Bone marrow (tissue), 2 donors: Measurements from ENCODE around the gene SAMD10.
A peak's percentile ranks its signal among the peaks of the same experiment; 100 is the strongest.
"Not testable (repeated sequence)": the region's sequence is repeated elsewhere in the genome, so short reads cannot be mapped to it uniquely, and the experiment has no call there.

Source experiments
- DNase-seq, 2 donors: peaks; one replicate each; lab custom pipeline; 2025; lab: John Stamatoyannopoulos, UW

SAMD10 gene

GRCh38 chr20:63979557-63980316 is at the start of gene SAMD10:
SAMD10 (minus strand) TSS chr20:63979642; CDS start chr20:63979467, 175 bp downstream.
- DNase-seq = peak in 1 of 2 donors; percentile 84

DNA sequence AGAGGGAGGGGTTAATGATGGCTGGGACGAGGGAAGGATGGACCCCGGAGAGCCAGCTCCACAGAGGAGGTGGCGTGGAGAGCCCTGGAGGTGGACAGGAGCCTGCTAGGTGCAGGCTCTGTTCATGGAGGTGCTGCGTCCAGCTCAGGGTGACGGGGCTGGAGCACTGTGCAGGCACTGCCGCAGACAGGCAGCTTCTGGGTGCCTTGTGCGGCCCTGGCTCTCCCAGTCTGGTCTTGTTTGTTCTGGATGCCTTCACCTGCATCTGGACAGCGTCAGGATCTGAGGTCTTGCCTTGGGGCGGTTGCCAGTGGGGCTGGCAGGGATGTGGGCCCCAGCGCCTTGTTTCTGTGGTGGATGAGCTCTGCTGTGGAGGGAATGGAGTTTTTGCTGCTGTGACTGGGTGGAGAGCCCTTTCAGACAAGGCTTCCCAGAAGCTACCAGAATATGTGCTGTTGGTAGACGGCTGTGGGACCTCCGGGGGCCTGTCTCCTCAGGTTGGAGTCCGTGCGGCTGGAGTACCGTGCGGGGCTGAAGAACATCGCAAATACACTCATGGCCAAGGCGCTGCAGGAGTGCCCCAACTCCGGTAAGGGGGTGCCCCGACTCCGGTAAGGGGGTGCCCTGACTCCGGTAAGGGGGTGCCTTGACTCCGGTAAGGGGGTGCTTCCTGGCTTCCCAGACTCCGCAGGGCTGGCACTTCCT is 48.7 kb upstream of the SAMD10 start:
- no peak for DNase-seq

DNA sequence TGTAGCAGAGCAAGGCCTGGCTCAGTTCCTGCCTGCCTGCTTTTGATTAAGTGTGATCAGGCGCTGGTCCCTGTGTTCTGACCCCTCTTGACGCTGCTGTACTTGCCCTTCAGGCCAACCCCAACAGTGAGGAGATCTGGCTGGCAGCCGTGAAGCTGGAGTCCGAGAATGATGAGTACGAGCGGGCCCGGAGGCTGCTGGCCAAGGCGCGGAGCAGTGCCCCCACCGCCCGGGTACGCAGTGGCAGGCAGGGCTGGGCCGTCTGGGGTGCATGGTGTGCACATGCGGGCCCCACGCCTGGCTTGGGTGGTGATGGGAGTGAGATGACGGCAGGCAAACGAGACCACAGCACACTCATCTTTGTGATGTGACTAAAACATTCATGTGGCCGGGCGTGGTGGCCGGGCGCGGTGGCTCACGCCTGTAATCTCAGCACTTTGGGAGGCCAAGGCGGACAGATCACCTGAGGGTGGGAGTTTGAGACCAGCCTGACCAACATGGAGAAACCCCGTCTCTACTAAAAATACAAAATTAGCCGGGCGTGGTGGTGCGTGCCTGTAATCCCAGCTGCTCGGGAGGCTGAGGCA is 46.5 kb upstream of the SAMD10 start:
- DNase-seq = no peak

DNA sequence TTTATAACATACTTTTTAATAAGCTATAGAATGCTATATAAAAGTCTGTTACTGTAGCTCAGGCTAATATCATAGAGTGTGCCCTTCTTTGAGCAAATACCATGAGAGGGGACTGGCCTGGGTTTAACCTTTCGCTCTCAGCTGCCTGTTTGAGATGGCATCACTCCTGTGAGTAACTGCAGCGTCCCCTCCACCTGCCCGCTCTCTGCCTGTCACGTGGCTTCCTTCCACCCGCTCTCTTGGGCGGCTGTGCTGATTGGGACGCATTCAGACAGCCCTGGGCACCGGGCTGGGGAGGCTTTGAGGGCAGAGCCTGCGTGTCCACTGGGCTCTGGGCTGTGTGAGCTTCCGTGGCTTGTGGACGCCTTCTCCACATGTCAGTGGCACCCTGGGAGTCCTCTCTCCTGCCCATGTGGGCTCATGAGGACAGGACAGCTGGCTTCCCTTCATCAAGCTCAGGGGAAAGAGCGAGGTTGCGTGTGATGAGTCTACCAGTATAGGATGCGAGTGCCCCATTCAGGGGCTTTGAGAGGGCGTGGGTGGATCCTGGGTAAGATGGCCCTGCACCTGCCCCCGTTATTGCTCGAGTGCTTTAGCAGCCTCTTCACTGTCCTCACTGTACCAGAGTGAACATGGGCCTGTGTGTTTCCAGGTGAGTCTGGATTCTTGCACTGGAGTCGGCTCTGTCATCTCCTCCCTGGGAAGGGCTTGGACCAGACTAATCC is 45.8 kb upstream of the SAMD10 start:
- DNase-seq = no peak

GRCh38 chr20:64024141-64024990 is 44.9 kb upstream of the SAMD10 start:
- DNase-seq = no peak

- no peak for DNase-seq
Observed at GRCh38 chr20:64023361-64024140, 44.1 kb upstream of the SAMD10 start.

GRCh38 chr20:64022671-64023360 is 43.4 kb upstream of the SAMD10 start:
- DNase-seq = no peak

- no peak for DNase-seq
Observed at GRCh38 chr20:64021124-64021975, 41.9 kb upstream of the SAMD10 start.

- DNase-seq = no peak
Observed at GRCh38 chr20:64015635-64016034, 36.2 kb upstream of the SAMD10 start.

GRCh38 chr20:64012385-64013154 is 33.1 kb upstream of the SAMD10 start:
- not testable (repeated sequence) for DNase-seq

DNA sequence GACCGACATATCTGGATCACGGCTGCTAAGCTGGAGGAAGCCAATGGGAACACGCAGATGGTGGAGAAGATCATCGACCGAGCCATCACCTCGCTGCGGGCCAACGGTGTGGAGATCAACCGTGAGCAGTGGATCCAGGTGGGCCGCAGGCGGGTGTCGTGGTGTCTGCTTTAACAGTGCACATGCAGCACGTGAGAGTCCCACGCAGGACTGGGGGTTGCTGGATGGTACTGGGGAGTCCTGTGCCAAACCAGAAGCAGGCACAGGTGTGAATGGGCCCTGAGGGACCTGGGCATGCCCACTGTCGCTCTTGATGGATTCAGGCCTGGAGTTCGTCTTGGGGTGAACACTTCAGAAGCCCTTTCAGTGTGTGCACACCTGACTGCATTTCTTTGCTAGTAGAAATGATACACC is 31.9 kb upstream of the SAMD10 start:
- no peak for DNase-seq

- DNase-seq = no peak
Observed at GRCh38 chr20:64010711-64011237, 31.3 kb upstream of the SAMD10 start.

DNA sequence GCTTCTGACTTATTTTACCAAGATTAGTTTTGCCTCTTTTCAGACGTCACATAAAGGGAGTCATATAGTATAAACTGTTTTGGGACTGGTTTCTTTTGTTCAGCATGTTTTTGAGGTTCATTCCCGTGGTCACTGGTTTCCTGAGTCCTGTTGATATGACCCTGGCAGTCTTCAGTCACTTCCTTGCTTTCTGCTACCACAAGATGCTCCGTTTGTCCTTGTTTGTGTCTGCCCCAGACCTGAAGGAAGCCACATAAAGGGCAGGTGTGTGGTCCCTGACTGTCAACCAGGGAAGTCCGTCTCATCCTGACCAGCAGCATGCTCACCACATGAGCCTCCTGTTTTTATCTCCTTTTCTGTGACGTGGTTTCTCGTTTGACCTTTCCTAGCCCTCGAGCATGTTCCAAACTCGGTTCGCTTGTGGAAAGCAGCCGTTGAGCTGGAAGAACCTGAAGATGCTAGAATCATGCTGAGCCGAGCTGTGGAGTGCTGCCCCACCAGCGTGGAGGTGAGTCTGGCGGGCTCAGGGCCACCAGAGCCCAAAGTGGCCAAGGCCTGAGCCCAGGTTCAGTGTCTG is 30.5 kb upstream of the SAMD10 start:
- DNase-seq = no peak

DNA sequence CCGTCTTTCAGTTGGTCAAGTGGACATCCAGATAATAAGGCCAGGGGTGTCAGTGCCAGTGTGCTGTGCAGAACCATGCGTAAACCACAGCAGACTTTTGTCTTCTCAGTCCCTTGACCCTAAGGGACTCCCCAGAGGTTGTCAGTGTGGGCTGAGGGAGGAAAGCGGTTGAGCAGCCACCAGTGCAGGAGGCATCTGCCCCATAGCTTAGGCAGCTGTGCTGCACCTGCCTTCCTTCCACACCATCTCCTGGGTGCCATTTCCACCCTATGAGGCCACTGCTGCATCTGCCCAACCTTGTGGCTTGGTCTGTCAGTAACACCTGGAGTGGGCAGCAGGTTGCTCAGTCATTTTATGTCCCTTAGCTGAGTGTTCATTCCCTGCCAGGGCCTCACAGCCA is 27.5 kb upstream of the SAMD10 start:
- no peak for DNase-seq

DNA sequence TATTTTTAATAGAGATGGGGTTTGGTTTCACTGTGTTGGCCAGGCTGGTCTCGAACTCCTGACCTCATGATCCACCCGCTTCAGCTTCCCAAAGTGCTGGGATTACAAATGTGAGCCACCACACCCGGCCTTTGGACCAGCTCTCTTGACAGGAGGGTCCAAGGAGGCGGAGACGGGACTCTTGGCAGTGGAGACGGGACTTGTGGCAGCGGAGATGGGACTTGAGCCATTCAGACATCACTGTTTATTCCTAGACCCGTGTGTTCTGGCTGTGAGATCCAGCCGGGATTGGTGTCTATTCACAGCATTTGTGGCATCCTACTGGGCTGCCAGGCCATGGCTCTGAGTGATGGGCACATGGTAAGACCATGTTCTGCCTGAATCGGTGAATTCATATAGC is 27.0 kb upstream of the SAMD10 start:
- DNase-seq = no peak

- DNase-seq = no peak
Observed at GRCh38 chr20:64005394-64005793, 26.0 kb upstream of the SAMD10 start.

- DNase-seq = no peak
Observed at GRCh38 chr20:64003960-64004725, 24.7 kb upstream of the SAMD10 start.
